Coronary artery (tissue), 2 donors: ENCODE measurements around the gene TMEM132D.

Experiments used
- DNase-seq: peaks from one replicate; pipeline ENCODE4 v3.0.0-alpha.2; 2017; ENCODE audit warnings: low spot score
- H3K27ac ChIP-seq, 2 donors: fragments of 200-600 bp; sonication (generic); one replicate each; pipeline ENCODE4 v1.5.1; 2016 to 2019
- H3K4me3 ChIP-seq: fragments of 200-600 bp; sonication (generic); 2 replicates; pipeline ENCODE4 v1.5.1; 2016; ENCODE audit warnings: mild to moderate bottlenecking, moderate library complexity
- CTCF ChIP-seq: fragments of 200-600 bp; sonication (generic); IDR thresholded peaks from one replicate; pipeline ENCODE4 v1.5.1; 2019; ENCODE audit warnings: antibody characterized with exemption

TMEM132D gene

GRCh38 chr12:129566800-129567199 lies 337.0 kb downstream of the TMEM132D start:
- no peak for TF ChIP-seq CTCF
- Histone ChIP-seq H3K4me3 (no peak overlapping the region), H3K27ac (no peak overlapping the region)
- no peak for DNase-seq

GRCh38 chr12:129564768-129565167 lies 339.1 kb downstream of the TMEM132D start:
- Histone ChIP-seq H3K27ac (no peak overlapping the region), H3K4me3 (no peak overlapping the region)
- no peak for TF ChIP-seq CTCF
- DNase-seq, result no peak

- TF ChIP-seq CTCF, result no peak
- H3K4me3 ChIP-seq, result no peak overlapping the region
- DNase-seq, result no peak
- H3K27ac ChIP-seq, result no peak overlapping the region
Measured at GRCh38 chr12:129563266-129563665, 340.6 kb downstream of the TMEM132D start.

GRCh38 chr12:129561304-129561703 lies 342.5 kb downstream of the TMEM132D start:
- no peak for DNase-seq
- no peak overlapping the region for H3K27ac ChIP-seq
- H3K4me3 ChIP-seq, result no peak overlapping the region
- TF ChIP-seq CTCF, result no peak

GRCh38 chr12:129559776-129560175 lies 344.0 kb downstream of the TMEM132D start:
- Histone ChIP-seq H3K4me3 (no peak overlapping the region), H3K27ac (no peak overlapping the region)
- no peak for TF ChIP-seq CTCF
- no peak for DNase-seq

GRCh38 chr12:129558036-129558435 lies 345.8 kb downstream of the TMEM132D start:
- no peak for TF ChIP-seq CTCF
- H3K4me3 ChIP-seq, result no peak overlapping the region
- H3K27ac ChIP-seq, result no peak overlapping the region
- no peak for DNase-seq

GRCh38 chr12:129556082-129556481 lies 347.7 kb downstream of the TMEM132D start:
- Histone ChIP-seq H3K27ac (no peak overlapping the region), H3K4me3 (no peak overlapping the region)
- no peak for DNase-seq
- TF ChIP-seq CTCF, result no peak
